Parathyroid adenoma (tissue), 2 donors: ENCODE data around the gene MTHFSD.
"Not testable (repeated sequence)": the region's sequence is repeated elsewhere in the genome, so short reads cannot be mapped to it uniquely, and the experiment has no call there.

Source experiments
- H2AFZ ChIP-seq: fragments of 300-600 bp; sonication (generic); one replicate; pipeline ENCODE4 v1.7.0; 2017; ENCODE audit warnings: antibody characterized with exemption, mild to moderate bottlenecking
- H3K27ac ChIP-seq: fragments of 300-600 bp; sonication (generic); one replicate; pipeline ENCODE4 v1.7.0; 2017
- H3K27me3 ChIP-seq: fragments of 300-600 bp; sonication (generic); one replicate; pipeline ENCODE4 v1.7.0; 2017; ENCODE audit warnings: low read length; ENCODE audit not compliant: control insufficient read depth, insufficient read depth
- H3K36me3 ChIP-seq: fragments of 300-600 bp; sonication (generic); one replicate; pipeline ENCODE4 v1.7.0; 2017; ENCODE audit warnings: low read length; ENCODE audit not compliant: control insufficient read depth, insufficient read depth
- H3K4me1 ChIP-seq: fragments of 300-600 bp; sonication (generic); one replicate; pipeline ENCODE4 v1.7.0; 2017; ENCODE audit warnings: control low read depth
- H3K4me2 ChIP-seq: fragments of 300-600 bp; sonication (generic); one replicate; pipeline ENCODE4 v1.7.0; 2017; ENCODE audit warnings: low read length
- H3K4me3 ChIP-seq: fragments of 300-600 bp; sonication (generic); one replicate; pipeline ENCODE4 v1.7.0; 2017; ENCODE audit warnings: low read depth, low read length
- H3K79me2 ChIP-seq: fragments of 300-600 bp; sonication (generic); one replicate; pipeline ENCODE4 v1.7.0; 2017; ENCODE audit warnings: control low read depth
- H3K9ac ChIP-seq: fragments of 300-600 bp; sonication (generic); one replicate; pipeline ENCODE4 v1.7.0; 2017; ENCODE audit warnings: mild to moderate bottlenecking
- H3K9me3 ChIP-seq: fragments of 300-600 bp; sonication (generic); one replicate; pipeline ENCODE4 v1.7.0; 2017; ENCODE audit warnings: low read length; ENCODE audit not compliant: control insufficient read depth
- CTCF ChIP-seq: fragments of 300-600 bp; sonication (generic); IDR thresholded peaks from one replicate; pipeline ENCODE4 v1.7.0; 2017; ENCODE audit warnings: antibody characterized with exemption, mild to moderate bottlenecking
- donor health status: primary hyperparathyroidism.

MTHFSD gene

GRCh38 chr16:86594721-86595120 lies 39.7 kb upstream of the MTHFSD start:
- Histone ChIP-seq H3K4me3 (no peak overlapping the region), H3K79me2 (no peaks in the 10 kb centered on the region), H3K9ac (no peak overlapping the region), H3K36me3 (no peaks in the 10 kb centered on the region), H3K4me2 (no peak overlapping the region), H3K27ac (no peak overlapping the region), H3K4me1 (no peaks in the 10 kb centered on the region), H2AFZ (no peak overlapping the region), H3K9me3 (no peaks in the 10 kb centered on the region), H3K27me3 (no peaks in the 10 kb centered on the region)
- no peak for TF ChIP-seq CTCF

- Histone ChIP-seq H2AFZ (no peak overlapping the region), H3K9me3 (no peaks in the 10 kb centered on the region), H3K4me3 (no peak overlapping the region), H3K36me3 (no peaks in the 10 kb centered on the region), H3K27ac (no peak overlapping the region), H3K79me2 (no peaks in the 10 kb centered on the region), H3K27me3 (no peaks in the 10 kb centered on the region), H3K4me2 (no peak overlapping the region), H3K4me1 (no peaks in the 10 kb centered on the region), H3K9ac (no peak overlapping the region)
- no peak for TF ChIP-seq CTCF
These were observed 39.0 kb upstream of the MTHFSD start for GRCh38 chr16:86593913-86594620.

GRCh38 chr16:86591270-86591669 lies 36.2 kb upstream of the MTHFSD start:
- H3K4me2 ChIP-seq, result no peak overlapping the region
- no peaks in the 10 kb centered on the region for H3K79me2 ChIP-seq
- H3K27me3 ChIP-seq, result no peaks in the 10 kb centered on the region
- no peak overlapping the region for H3K4me3 ChIP-seq
- H3K9me3 ChIP-seq, result no peaks in the 10 kb centered on the region
- no peaks in the 10 kb centered on the region for H3K4me1 ChIP-seq
- no peak overlapping the region for H3K9ac ChIP-seq
- H3K36me3 ChIP-seq, result no peaks in the 10 kb centered on the region
- TF ChIP-seq CTCF, result no peak
- no peak overlapping the region for H2AFZ ChIP-seq
- H3K27ac ChIP-seq, result no peak overlapping the region

GRCh38 chr16:86590501-86591144 lies 35.6 kb upstream of the MTHFSD start:
- no peaks in the 10 kb centered on the region for H3K9me3 ChIP-seq
- no peak for TF ChIP-seq CTCF
- H3K27ac ChIP-seq, result no peak overlapping the region
- H3K36me3 ChIP-seq, result no peaks in the 10 kb centered on the region
- no peaks in the 10 kb centered on the region for H3K4me1 ChIP-seq
- H3K79me2 ChIP-seq, result no peaks in the 10 kb centered on the region
- no peak overlapping the region for H3K9ac ChIP-seq
- H3K4me2 ChIP-seq, result no peak overlapping the region
- no peak overlapping the region for H3K4me3 ChIP-seq
- H3K27me3 ChIP-seq, result no peaks in the 10 kb centered on the region
- H2AFZ ChIP-seq, result no peak overlapping the region

- H3K4me2 ChIP-seq, H3K9ac ChIP-seq, H3K4me3 ChIP-seq, H3K27me3 ChIP-seq, H3K27ac ChIP-seq, H2AFZ ChIP-seq, H3K9me3 ChIP-seq, H3K4me1 ChIP-seq, H3K36me3 ChIP-seq, H3K79me2 ChIP-seq: not testable (repeated sequence)
These were observed 32.9 kb upstream of the MTHFSD start for GRCh38 chr16:86587955-86588354.
